A673 (cell line): ENCODE results near the gene LRRK1. TPM values are rescaled to one million over a fixed set of nuclear protein-coding genes. Genes with fewer than 3 reads are reported as not detected.

Experiments used
- BruUV-seq: library from RNA; stranded (reverse); fragments of 400-500 nt; replicated peaks from 2 replicates; lab custom pipeline; 2021; lab: Mats Ljungman, UMichigan
- CTCF ChIA-PET: fragments of 300-600 bp; sonication (Branson Sonifier 250); formaldehyde crosslinking; loops from one replicate; lab custom pipeline; 2022; ENCODE audit warnings: antibody characterized with exemption; lab: Charles Lee
- POLR2A ChIA-PET: fragments of 300-600 bp; sonication (Branson Sonifier 250); formaldehyde crosslinking; loops from one replicate; lab custom pipeline; 2022; ENCODE audit warnings: antibody characterized with exemption; ENCODE audit not compliant: low non-redundant PET; lab: Charles Lee
- DNase-seq: peaks from one replicate; pipeline ENCODE4 v3.0.0-alpha.2; 2015; ENCODE audit warnings: low spot score
- H3K27ac ChIP-seq: fragments of 200-600 bp; sonication (generic); 2 replicates; pipeline ENCODE4 v1.5.1; 2016; ENCODE audit warnings: mixed run types, low read depth, mild to moderate bottlenecking, mixed read lengths, antibody characterized with exemption, low read length; ENCODE audit not compliant: poor library complexity, severe bottlenecking
- H3K27me3 ChIP-seq: fragments of 200-600 bp; sonication (generic); replicated peaks from 2 replicates; pipeline ENCODE4 v1.6.1; 2017; ENCODE audit warnings: mixed run types, low read depth, mild to moderate bottlenecking, mixed read lengths, antibody characterized with exemption, low read length; ENCODE audit not compliant: insufficient read depth, poor library complexity
- H3K36me3 ChIP-seq: fragments of 200-600 bp; sonication (generic); 2 replicates; pipeline ENCODE4 v1.6.1; 2016; ENCODE audit warnings: mixed run types, mild to moderate bottlenecking, mixed read lengths, antibody characterized with exemption, low read length; ENCODE audit not compliant: insufficient read depth, poor library complexity, severe bottlenecking
- H3K4me1 ChIP-seq: fragments of 200-600 bp; sonication (generic); 2 replicates; pipeline ENCODE4 v1.6.1; 2017; ENCODE audit warnings: mixed run types, mild to moderate bottlenecking, mixed read lengths, antibody characterized with exemption, low read length; ENCODE audit not compliant: insufficient read depth, poor library complexity, severe bottlenecking
- H3K4me3 ChIP-seq: fragments of 200-600 bp; sonication (generic); 2 replicates; pipeline ENCODE4 v1.5.1; 2016; ENCODE audit warnings: low read depth, mixed run types, mild to moderate bottlenecking, mixed read lengths, low read length; ENCODE audit not compliant: poor library complexity, severe bottlenecking
- H3K9me3 ChIP-seq: fragments of 200-600 bp; sonication (generic); 2 replicates; pipeline ENCODE4 v1.6.1; 2016; ENCODE audit warnings: mixed run types, low read depth, mild to moderate bottlenecking, mixed read lengths, antibody characterized with exemption, low read length; ENCODE audit not compliant: poor library complexity, severe bottlenecking
- EZH2 ChIP-seq: fragments of 200-600 bp; sonication (generic); IDR thresholded peaks from 2 replicates; pipeline ENCODE4 v1.6.1; 2017; ENCODE audit warnings: borderline replicate concordance, low read depth, mild to moderate bottlenecking, mixed read lengths, antibody characterized with exemption, low read length; ENCODE audit not compliant: poor library complexity, severe bottlenecking
- intact Hi-C: fragments of 100-400 bp; cut with micrococcal nuclease; formaldehyde crosslinking; loops from one replicate; pipeline ENCODE4 v1.10.0; 2022; ENCODE audit not compliant: unreplicated experiment
- total RNA-seq: library from RNA; stranded (reverse); gene quantifications from 2 replicates; pipeline ENCODE4 v1.2.3, GENCODE V29; 2021
- TF ChIP-seq, protein P1 (sequence below): fragments of 300-800, 200-600 bp; sonication (generic); conservative IDR thresholded peaks from 2 replicates; pipeline ENCODE4 v1.5.1; 2017; ENCODE audit warnings: low read depth, mild to moderate bottlenecking, antibody characterized with exemption, low read length, moderate library complexity, mixed read lengths

The LRRK1 gene
- total RNA-seq, 1 experiment from 2014 or later = 7.7 TPM

- intact Hi-C loops = loop anchor here (5.0 kb wide), 1 partner anchor 68 kb away; no protein-coding TSS in a partner anchor
- Histone ChIP-seq H3K27ac (no peak overlapping the region), H3K36me3 (no peaks in the 10 kb centered on the region), H3K4me1 (no peaks in the 10 kb centered on the region), H3K4me3 (no peak overlapping the region), H3K27me3 (no peaks in the 10 kb centered on the region), H3K9me3 (no peaks in the 10 kb centered on the region)
- POLR2A ChIA-PET = no interaction called here
- DNase-seq = no peak
- CTCF ChIA-PET = interaction anchor here (1.6 to 1.7 kb wide), 2 partner anchors 11 to 239 kb away, joined by 5 read pairs; no protein-coding TSS in a partner anchor
- BruUV-seq = no TSS peak
- TF ChIP-seq EZH2 = no peak
- TF ChIP-seq, protein P1, sequence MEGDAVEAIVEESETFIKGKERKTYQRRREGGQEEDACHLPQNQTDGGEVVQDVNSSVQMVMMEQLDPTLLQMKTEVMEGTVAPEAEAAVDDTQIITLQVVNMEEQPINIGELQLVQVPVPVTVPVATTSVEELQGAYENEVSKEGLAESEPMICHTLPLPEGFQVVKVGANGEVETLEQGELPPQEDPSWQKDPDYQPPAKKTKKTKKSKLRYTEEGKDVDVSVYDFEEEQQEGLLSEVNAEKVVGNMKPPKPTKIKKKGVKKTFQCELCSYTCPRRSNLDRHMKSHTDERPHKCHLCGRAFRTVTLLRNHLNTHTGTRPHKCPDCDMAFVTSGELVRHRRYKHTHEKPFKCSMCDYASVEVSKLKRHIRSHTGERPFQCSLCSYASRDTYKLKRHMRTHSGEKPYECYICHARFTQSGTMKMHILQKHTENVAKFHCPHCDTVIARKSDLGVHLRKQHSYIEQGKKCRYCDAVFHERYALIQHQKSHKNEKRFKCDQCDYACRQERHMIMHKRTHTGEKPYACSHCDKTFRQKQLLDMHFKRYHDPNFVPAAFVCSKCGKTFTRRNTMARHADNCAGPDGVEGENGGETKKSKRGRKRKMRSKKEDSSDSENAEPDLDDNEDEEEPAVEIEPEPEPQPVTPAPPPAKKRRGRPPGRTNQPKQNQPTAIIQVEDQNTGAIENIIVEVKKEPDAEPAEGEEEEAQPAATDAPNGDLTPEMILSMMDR = no peak
Measured at GRCh38 chr15:101019366-101019896, 100.3 kb downstream of the LRRK1 start.

DNA sequence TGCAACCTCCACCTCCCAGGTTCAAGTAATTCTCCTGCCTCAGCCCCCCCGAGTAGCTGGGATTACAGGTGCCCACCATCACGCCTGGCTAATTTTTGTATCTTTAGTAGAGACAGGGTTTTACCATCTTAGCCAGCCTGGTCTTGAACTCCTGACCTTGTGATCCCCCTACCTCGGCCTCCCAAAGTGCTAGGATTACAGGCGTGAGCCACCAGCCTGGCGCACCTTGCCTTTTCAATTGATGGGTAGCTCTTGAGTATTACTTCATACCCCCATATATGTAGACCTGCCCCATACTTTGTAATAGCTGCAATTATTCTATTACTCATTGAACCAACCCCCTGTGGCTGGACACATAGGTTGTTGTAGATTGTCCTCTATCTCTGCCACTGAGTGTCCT lies 101.3 kb downstream of the LRRK1 start:
- no peak overlapping the region for H3K4me3 ChIP-seq
- POLR2A ChIA-PET = no interaction called here
- no peaks in the 10 kb centered on the region for H3K27me3 ChIP-seq
- DNase-seq = no peak
- H3K9me3 ChIP-seq = no peaks in the 10 kb centered on the region
- H3K27ac ChIP-seq = no peak overlapping the region
- BruUV-seq = no TSS peak
- TF ChIP-seq, protein P1 = no peak
- TF ChIP-seq EZH2 = no peak
- H3K4me1 ChIP-seq = no peaks in the 10 kb centered on the region
- intact Hi-C loops = no loop called here
- CTCF ChIA-PET = no interaction called here
- H3K36me3 ChIP-seq = no peaks in the 10 kb centered on the region

- H3K27ac ChIP-seq = no peak overlapping the region
- no peak for DNase-seq
- BruUV-seq = no TSS peak
- no peak overlapping the region for H3K4me3 ChIP-seq
- TF ChIP-seq, protein P1 = no peak
- no peak for TF ChIP-seq EZH2
- H3K36me3 ChIP-seq = no peaks in the 10 kb centered on the region
- H3K9me3 ChIP-seq = no peaks in the 10 kb centered on the region
- intact Hi-C loops = no loop called here
- no peaks in the 10 kb centered on the region for H3K4me1 ChIP-seq
- ChIA-PET POLR2A (no interaction called here), CTCF (no interaction called here)
- no peaks in the 10 kb centered on the region for H3K27me3 ChIP-seq
Measured at GRCh38 chr15:101020945-101021344, 101.8 kb downstream of the LRRK1 start.
